A549 (cell line): ENCODE results near the gene ARMC10. TPM values are rescaled to one million over a fixed set of nuclear protein-coding genes. Genes with fewer than 3 reads are reported as not detected.

Experiments
- ATAC-seq, 2 experiments: fragments of 200-7000 bp in 1 of 2; fragments of >200 bp in 1 of 2; cut with Nextera tagmentation in 1 of 2; cut with Tn5 transposase in 1 of 2; 3 replicates each; pipeline versions ENCODE4 v1.8.0 to v1.9.1; 2018 to 2020; ENCODE audit warnings: mild to moderate bottlenecking in 1 of 2, moderate library complexity in 1 of 2
- CTCF ChIA-PET: fragments of 300-600 bp; sonication (Branson Sonifier 250); formaldehyde crosslinking; extraction: SDS; loops from one replicate; lab custom pipeline; 2021; ENCODE audit warnings: antibody characterized with exemption, inconsistent platforms; lab: Yijun Ruan, JAX
- POLR2A ChIA-PET: fragments of 350-600 bp; formaldehyde crosslinking; extraction: SDS; loops from one replicate; lab custom pipeline; 2021; ENCODE audit warnings: antibody characterized with exemption, inconsistent platforms; lab: Yijun Ruan, JAX
- DNase-seq, 2 experiments: peaks; one replicate each; pipeline versions ENCODE4 v3.0.0 to v3.0.0-alpha.2; 2011 to 2016; ENCODE audit warnings: low read depth in 1 of 2, low spot score in 1 of 2
- FAIRE-seq: peaks from 2 replicates; lab custom pipeline; 2011; peaks lifted over from hg19 to GRCh38; lab: Jason Lieb, UNC
- H3K27ac ChIP-seq, 2 experiments: fragments of >200 bp; sonication (Bioruptor Twin); formaldehyde crosslinking; 3 replicates each; pipeline ENCODE4 v1.5.1; 2016 to 2017
- H3K4me1 ChIP-seq: fragments of >200 bp; sonication (Bioruptor Twin); formaldehyde crosslinking; 3 replicates; pipeline ENCODE4 v1.6.1; 2016
- H3K4me2 ChIP-seq: fragments of >200 bp; sonication (Bioruptor Twin); formaldehyde crosslinking; 3 replicates; pipeline ENCODE4 v1.6.1; 2016
- H3K4me3 ChIP-seq: fragments of >200 bp; sonication (Bioruptor Twin); formaldehyde crosslinking; 3 replicates; pipeline ENCODE4 v1.5.1; 2016
- H3K9me3 ChIP-seq: fragments of >200 bp; sonication (Bioruptor Twin); formaldehyde crosslinking; 3 replicates; pipeline ENCODE4 v1.6.1; 2016
- BHLHE40 ChIP-seq: IDR thresholded peaks from 2 replicates; pipeline ENCODE4 v1.6.1; 2012; ENCODE audit warnings: low read depth, low read length, inconsistent platforms
- CHD4 ChIP-seq: fragments of 200-600 bp; sonication (generic); IDR thresholded peaks from 2 replicates; pipeline ENCODE4 v1.6.1; 2016; ENCODE audit warnings: antibody characterized with exemption, mild to moderate bottlenecking, borderline replicate concordance
- ESRRA ChIP-seq: fragments of 150-350 bp; IDR thresholded peaks from 2 replicates; pipeline ENCODE4 v1.6.1; 2014; ENCODE audit warnings: mild to moderate bottlenecking, low read length, borderline replicate concordance
- FOSB ChIP-seq: fragments of 250-450 bp; sonication (Bioruptor Pico); IDR thresholded peaks from 2 replicates; pipeline ENCODE4 v1.5.0; 2020; ENCODE audit warnings: mild to moderate bottlenecking, moderate library complexity
- FOXS1 ChIP-seq: fragments of 250-450 bp; sonication (Bioruptor Pico); IDR thresholded peaks from 2 replicates; pipeline ENCODE4 v1.5.0; 2020; ENCODE audit warnings: mild to moderate bottlenecking, moderate library complexity
- GATA3 ChIP-seq: IDR thresholded peaks from 2 replicates; pipeline ENCODE4 v1.6.1; 2012; ENCODE audit warnings: borderline replicate concordance
- HEYL ChIP-seq: fragments of 250-450 bp; sonication (Bioruptor Pico); IDR thresholded peaks from 2 replicates; pipeline ENCODE4 v1.8.0; 2021; ENCODE audit warnings: mild to moderate bottlenecking, moderate library complexity
- HOXA7 ChIP-seq: fragments of 250-450 bp; sonication (Bioruptor Pico); IDR thresholded peaks from 2 replicates; pipeline ENCODE4 v1.5.0; 2020; ENCODE audit warnings: mild to moderate bottlenecking, moderate library complexity
- HOXB5 ChIP-seq: fragments of 250-450 bp; sonication (Bioruptor Pico); IDR thresholded peaks from 2 replicates; pipeline ENCODE4 v1.5.0; 2020; ENCODE audit warnings: mild to moderate bottlenecking, moderate library complexity
- JUN ChIP-seq, 2 experiments: fragments of >200 bp; sonication (Bioruptor Twin); formaldehyde crosslinking; IDR thresholded peaks; 2 replicates in 1 of 2; 3 replicates in 1 of 2; pipeline ENCODE4 v1.6.1; 2016 to 2017
- JUNB ChIP-seq: fragments of >200 bp; sonication (Bioruptor Twin); formaldehyde crosslinking; IDR thresholded peaks from 2 replicates; pipeline ENCODE4 v1.6.1; 2016
- MAZ ChIP-seq: fragments of 150-350 bp; IDR thresholded peaks from 2 replicates; pipeline ENCODE4 v1.6.1; 2014; ENCODE audit warnings: antibody characterized with exemption, low read depth, low read length, borderline replicate concordance
- MYC ChIP-seq: IDR thresholded peaks from 2 replicates; pipeline ENCODE4 v1.6.1; 2012; ENCODE audit warnings: mild to moderate bottlenecking, inconsistent platforms, low read length, improper control_type of control experiment, borderline replicate concordance
- POLR2AphosphoS2 ChIP-seq: conservative IDR thresholded peaks from 2 replicates; pipeline ENCODE4 v1.6.1; 2012; ENCODE audit warnings: low read length, improper control_type of control experiment, inconsistent platforms
- RAD21 ChIP-seq, 2 experiments: fragments of >200 bp in 1 of 2; sonication (Bioruptor Twin) in 1 of 2; formaldehyde crosslinking in 1 of 2; IDR thresholded peaks in 1 of 2; conservative IDR thresholded peaks in 1 of 2; 2 replicates in 1 of 2; 3 replicates in 1 of 2; pipeline ENCODE4 v1.6.1; 2012 to 2018; ENCODE audit warnings: inconsistent platforms in 1 of 2
- RARB ChIP-seq: fragments of 250-450 bp; sonication (Bioruptor Pico); IDR thresholded peaks from 2 replicates; pipeline ENCODE4 v1.8.0; 2021; ENCODE audit warnings: mild to moderate bottlenecking, moderate library complexity
- RNF2 ChIP-seq: fragments of 200-600 bp; sonication (generic); IDR thresholded peaks from 2 replicates; pipeline ENCODE4 v1.6.1; 2016; ENCODE audit warnings: low read depth, mild to moderate bottlenecking, antibody characterized with exemption, moderate library complexity, borderline replicate concordance
- SMC3 ChIP-seq: fragments of >200 bp; sonication (Bioruptor Twin); formaldehyde crosslinking; IDR thresholded peaks from 3 replicates; pipeline ENCODE4 v1.6.1; 2018; ENCODE audit warnings: inconsistent platforms
- TP53 ChIP-seq: fragments of 250-450 bp; sonication (Bioruptor Pico); IDR thresholded peaks from 2 replicates; pipeline ENCODE4 v1.5.0; 2021; ENCODE audit warnings: mild to moderate bottlenecking, moderate library complexity
- ZSCAN20 ChIP-seq: fragments of 250-450 bp; sonication (Bioruptor Pico); IDR thresholded peaks from 2 replicates; pipeline ENCODE4 v1.8.0; 2022; ENCODE audit warnings: mild to moderate bottlenecking, moderate library complexity
- WGBS: methylation state at CpG from one replicate; pipeline ENCODE4 v1.1.6; 2017; ENCODE audit errors: missing lambda C conversion rate; 5-methylcytosine and 5-hydroxymethylcytosine counted together
- polyA plus RNA-seq, 4 experiments: library from polyadenylated mRNA; depleted of rRNA in 3 of 4; stranded (reverse); fragments of >200 nt; fragmentation: RNase III in 1 of 4; extraction: RNeasy Plus Mini Kit Qiagen cat#74134 plus additional on column Dnase treatment in 1 of 4; gene quantifications; 2 replicates in 3 of 4; 3 replicates in 1 of 4; pipeline ENCODE4 v1.2.3, GENCODE V29; 2011 to 2017
- TF ChIP-seq, protein P1 (sequence below): IDR thresholded peaks from 2 replicates; pipeline ENCODE4 v1.6.1; 2012
- TF ChIP-seq, protein P2 (sequence below): IDR thresholded peaks from 2 replicates; pipeline ENCODE4 v1.6.1; 2012; ENCODE audit warnings: low read depth, borderline replicate concordance
- TF ChIP-seq, protein P3 (sequence below): fragments of 150-350 bp; IDR thresholded peaks from 2 replicates; pipeline ENCODE4 v1.6.1; 2014; ENCODE audit warnings: low read depth, mild to moderate bottlenecking, low read length
- TF ChIP-seq, protein P4 (sequence below): fragments of 250-450 bp; sonication (Bioruptor Pico); IDR thresholded peaks from 2 replicates; pipeline ENCODE4 v1.5.0; 2021; ENCODE audit warnings: mild to moderate bottlenecking, moderate library complexity, borderline replicate concordance

Gene ARMC10
- polyA plus RNA-seq, 2 of the 4 experiments (the other 2 are of a cell fraction) = 36.6 to 63.2 TPM

DNA sequence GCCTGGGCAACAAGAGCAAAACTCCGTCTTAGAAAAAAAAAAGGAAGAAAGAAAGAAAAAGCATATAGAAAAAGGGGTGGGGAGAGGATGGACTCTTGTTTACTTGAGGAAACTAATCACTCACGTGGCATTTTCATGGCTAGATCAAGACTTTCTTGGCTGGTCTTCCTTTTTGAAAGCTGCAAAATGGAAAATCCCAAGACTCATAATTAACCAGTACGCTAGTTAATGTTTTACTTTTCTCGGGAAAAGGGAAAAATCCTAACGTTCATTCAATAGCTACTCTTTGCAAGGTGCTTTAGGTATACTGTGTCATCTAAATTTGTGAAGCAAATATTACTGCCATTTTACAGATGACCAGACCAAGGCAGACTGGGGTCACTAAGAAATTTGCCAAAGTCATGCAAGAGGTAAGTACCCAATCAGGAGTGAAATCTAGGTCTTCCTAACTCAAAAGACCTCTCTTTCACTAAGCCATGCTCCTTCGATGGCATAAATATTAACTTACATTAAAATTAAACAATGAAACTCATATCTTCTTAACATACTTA is 49.6 kb downstream of the ARMC10 start:
- peaks cover 23% of the 10 kb centered on the region for H3K4me1 ChIP-seq
- CTCF ChIA-PET = interaction anchor here (0.9 kb wide), 1 partner anchor 62 kb away, joined by 3 read pairs; no protein-coding TSS in a partner anchor
- no peak; a peak in 1 of 6 replicates for ATAC-seq
- no peak for TF ChIP-seq BHLHE40
- no peak for TF ChIP-seq HEYL (CRISPR knock-in tag)
- TF ChIP-seq POLR2AphosphoS2 = no peak
- TF ChIP-seq JUN (IDR thresholded peaks at IDR 0.05) = no peak
- no peak for TF ChIP-seq ZSCAN20 (CRISPR knock-in tag)
- no peak for TF ChIP-seq FOXS1 (CRISPR knock-in tag)
- TF ChIP-seq MYC = no peak
- TF ChIP-seq, all 56 proteins: peak for 0
- no peak for FAIRE-seq
- POLR2A ChIA-PET = no interaction called here
- H3K9me3 ChIP-seq = no peaks in the 10 kb centered on the region
- H3K4me3 ChIP-seq = 0 out of 3 replicates have a peak overlapping the region, but pooled peaks have one; percentile 13
- H3K27ac ChIP-seq = peak overlapping the region; percentile 38 to 42
- peak in 1 of 2 experiments; percentile 42 for DNase-seq
- H3K4me2 ChIP-seq = peak overlapping the region; percentile 82
- WGBS = 19% methylated on average over 6 of the region's 6 CpGs

DNA sequence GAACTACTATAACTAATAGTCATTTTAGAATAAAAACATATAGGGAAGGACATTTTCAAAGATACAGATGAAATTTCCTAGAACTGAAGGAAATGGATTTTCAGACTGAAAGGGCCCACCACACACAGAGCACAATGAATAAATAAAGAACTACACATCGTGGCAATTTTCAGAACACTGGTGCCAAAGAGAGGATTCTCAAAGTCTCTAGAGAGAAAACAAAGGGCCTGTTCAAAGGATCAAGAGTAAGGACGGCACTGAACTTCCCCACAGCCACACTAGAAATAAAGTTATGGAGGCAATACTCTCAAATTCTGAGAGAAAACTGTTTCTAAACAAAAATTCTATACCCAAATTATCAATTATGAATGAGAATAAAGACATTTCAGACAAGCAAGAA is 52.1 kb downstream of the ARMC10 start:
- Histone ChIP-seq H3K4me2 (no peak overlapping the region), H3K4me1 (peaks cover 30% of the 10 kb centered on the region), H3K4me3 (no peak overlapping the region), H3K9me3 (no peaks in the 10 kb centered on the region), H3K27ac (no peak overlapping the region)
- CTCF ChIA-PET = no interaction called here
- WGBS = 92% methylated on average over 2 of the region's 2 CpGs
- DNase-seq (no peak), ATAC-seq (no peak), FAIRE-seq (no peak)
- no peak for TF ChIP-seq RAD21 (conservative IDR thresholded peaks at IDR 0.05 in 1 of 2, IDR thresholded peaks at IDR 0.05 in 1 of 2)
- no peak for TF ChIP-seq TP53 (CRISPR knock-in tag)
- no peak for TF ChIP-seq CHD4
- TF ChIP-seq, protein P1, sequence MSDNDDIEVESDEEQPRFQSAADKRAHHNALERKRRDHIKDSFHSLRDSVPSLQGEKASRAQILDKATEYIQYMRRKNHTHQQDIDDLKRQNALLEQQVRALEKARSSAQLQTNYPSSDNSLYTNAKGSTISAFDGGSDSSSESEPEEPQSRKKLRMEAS = no peak
- TF ChIP-seq BHLHE40 = no peak
- TF ChIP-seq HOXB5 (CRISPR knock-in tag) = no peak
- TF ChIP-seq FOSB (CRISPR knock-in tag) = no peak
- TF ChIP-seq GATA3 = no peak
- TF ChIP-seq RNF2 = no peak
- TF ChIP-seq POLR2AphosphoS2 = no peak
- TF ChIP-seq, protein P2, sequence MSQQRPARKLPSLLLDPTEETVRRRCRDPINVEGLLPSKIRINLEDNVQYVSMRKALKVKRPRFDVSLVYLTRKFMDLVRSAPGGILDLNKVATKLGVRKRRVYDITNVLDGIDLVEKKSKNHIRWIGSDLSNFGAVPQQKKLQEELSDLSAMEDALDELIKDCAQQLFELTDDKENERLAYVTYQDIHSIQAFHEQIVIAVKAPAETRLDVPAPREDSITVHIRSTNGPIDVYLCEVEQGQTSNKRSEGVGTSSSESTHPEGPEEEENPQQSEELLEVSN = no peak
- TF ChIP-seq, protein P3, sequence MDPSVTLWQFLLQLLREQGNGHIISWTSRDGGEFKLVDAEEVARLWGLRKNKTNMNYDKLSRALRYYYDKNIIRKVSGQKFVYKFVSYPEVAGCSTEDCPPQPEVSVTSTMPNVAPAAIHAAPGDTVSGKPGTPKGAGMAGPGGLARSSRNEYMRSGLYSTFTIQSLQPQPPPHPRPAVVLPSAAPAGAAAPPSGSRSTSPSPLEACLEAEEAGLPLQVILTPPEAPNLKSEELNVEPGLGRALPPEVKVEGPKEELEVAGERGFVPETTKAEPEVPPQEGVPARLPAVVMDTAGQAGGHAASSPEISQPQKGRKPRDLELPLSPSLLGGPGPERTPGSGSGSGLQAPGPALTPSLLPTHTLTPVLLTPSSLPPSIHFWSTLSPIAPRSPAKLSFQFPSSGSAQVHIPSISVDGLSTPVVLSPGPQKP = no peak
- no peak for TF ChIP-seq FOXS1 (CRISPR knock-in tag)
- TF ChIP-seq MAZ = no peak
- no peak for TF ChIP-seq RARB
- no peak for TF ChIP-seq SMC3
- TF ChIP-seq JUNB = no peak
- no peak for TF ChIP-seq HOXA7 (CRISPR knock-in tag)
- TF ChIP-seq ESRRA = no peak
- TF ChIP-seq, protein P4, sequence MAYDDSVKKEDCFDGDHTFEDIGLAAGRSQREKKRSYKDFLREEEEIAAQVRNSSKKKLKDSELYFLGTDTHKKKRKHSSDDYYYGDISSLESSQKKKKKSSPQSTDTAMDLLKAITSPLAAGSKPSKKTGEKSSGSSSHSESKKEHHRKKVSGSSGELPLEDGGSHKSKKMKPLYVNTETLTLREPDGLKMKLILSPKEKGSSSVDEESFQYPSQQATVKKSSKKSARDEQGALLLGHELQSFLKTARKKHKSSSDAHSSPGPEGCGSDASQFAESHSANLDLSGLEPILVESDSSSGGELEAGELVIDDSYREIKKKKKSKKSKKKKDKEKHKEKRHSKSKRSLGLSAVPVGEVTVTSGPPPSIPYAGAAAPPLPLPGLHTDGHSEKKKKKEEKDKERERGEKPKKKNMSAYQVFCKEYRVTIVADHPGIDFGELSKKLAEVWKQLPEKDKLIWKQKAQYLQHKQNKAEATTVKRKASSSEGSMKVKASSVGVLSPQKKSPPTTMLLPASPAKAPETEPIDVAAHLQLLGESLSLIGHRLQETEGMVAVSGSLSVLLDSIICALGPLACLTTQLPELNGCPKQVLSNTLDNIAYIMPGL (CRISPR knock-in tag) = no peak
- POLR2A ChIA-PET = no interaction called here
